ENCODE results near the gene OR1M1. TPM values are rescaled to one million over a fixed set of nuclear protein-coding genes. Genes with fewer than 3 reads are reported as not detected.

Gene OR1M1
- total and polyA plus RNA-seq, 4 donors, result not detected

GRCh38 chr19:9144920-9145319, 58.1 kb downstream of the OR1M1 start:
- H3K27me3 ChIP-seq (ENCODE audit: control insufficient read depth in 4 of 4, insufficient read depth in 4 of 4, low read length in 3 of 4), result no peaks in the 10 kb centered on the region
- TF ChIP-seq HNF4A (conservative IDR thresholded peaks at IDR 0.05) (no peak), EGR1 (IDR thresholded peaks at IDR 0.05; ENCODE audit: low read depth in 2 of 2) (no peak), REST (IDR thresholded peaks at IDR 0.05) (no peak), FOXA1 (IDR thresholded peaks at IDR 0.05) (no peak)
- no peak overlapping the region for H3K27ac ChIP-seq (ENCODE audit: low read depth in 1 of 2, low read length in 2 of 2)
- DNase-seq (ENCODE audit: low spot score), result no peak
- peaks cover 0 to 14% (median under 1%) of the 10 kb centered on the region in 4 donors for H3K9me3 ChIP-seq (ENCODE audit: control insufficient read depth in 4 of 4, low read length in 3 of 4)
- peaks cover 0 to 8% (median 3%) of the 10 kb centered on the region in 4 donors for H3K36me3 ChIP-seq (ENCODE audit: control insufficient read depth in 4 of 4, insufficient read depth in 3 of 4, low read depth in 1 of 4, low read length in 3 of 4)
- no peak overlapping the region for H3K9ac ChIP-seq (ENCODE audit: low read depth in 1 of 2, low read length in 2 of 2)
- H3K4me3 ChIP-seq (ENCODE audit: low read depth in 1 of 3, low read length in 3 of 3), result peak overlapping the region in 1 of 3 donors; percentile 35
- 98% methylated on average over 5 of the region's 5 CpGs for WGBS
- peaks cover 0 to 14% (median 13%) of the 10 kb centered on the region in 4 donors for H3K4me1 ChIP-seq (ENCODE audit: control insufficient read depth in 4 of 4, insufficient read depth in 4 of 4, low read length in 3 of 4)

Small RNAs within 50 kb of the gene (small RNA-seq; reads per million reads assigned to genes)
- gene OR1M4P, result not detected

Other genes with a start within 250 kb of the OR1M1 start
- gene MUC16, start 76.7 kb upstream of the OR1M1 start, total RNA-seq, result under 1 TPM in 1 of 2 donors, not detected in 1; under 0.01 TPM
- not detected for gene MUC16, start 76.7 kb upstream of the OR1M1 start, polyA plus RNA-seq
- not detected for gene OR7G2, start 20.4 kb downstream of the OR1M1 start, total RNA-seq
- not detected for gene OR7G2, start 20.4 kb downstream of the OR1M1 start, polyA plus RNA-seq
- gene OR7G1, start 28.7 kb downstream of the OR1M1 start, total RNA-seq, result not detected
- gene OR7G1, start 28.7 kb downstream of the OR1M1 start, polyA plus RNA-seq, result not detected
- gene OR7G3, start 39.9 kb downstream of the OR1M1 start, total RNA-seq, result not detected
- gene OR7G3, start 39.9 kb downstream of the OR1M1 start, polyA plus RNA-seq, result not detected
- gene ZNF317, start 53.3 kb downstream of the OR1M1 start, total RNA-seq, result 10 to 100 TPM in 1 of 2 donors, 1 to 10 TPM in 1; 9.9 to 11.6 TPM
- gene ZNF317, start 53.3 kb downstream of the OR1M1 start, polyA plus RNA-seq, result 10 to 100 TPM in 1 of 2 donors, 1 to 10 TPM in 1; 7.8 to 11.2 TPM
- not detected for gene OR7D2, start 91.9 kb downstream of the OR1M1 start, total RNA-seq
- gene OR7D2, start 91.9 kb downstream of the OR1M1 start, polyA plus RNA-seq, result under 1 TPM; 0.06 to 0.18 TPM
- not detected for gene OR7D4, start 132.5 kb downstream of the OR1M1 start, total RNA-seq
- gene OR7D4, start 132.5 kb downstream of the OR1M1 start, polyA plus RNA-seq, result not detected
- not detected for gene OR7E24, start 163.9 kb downstream of the OR1M1 start, total RNA-seq
- gene OR7E24, start 163.9 kb downstream of the OR1M1 start, polyA plus RNA-seq, result not detected
- 1 to 10 TPM; 2.5 to 3.0 TPM for gene ZNF699, start 222.8 kb downstream of the OR1M1 start, total RNA-seq
- gene ZNF699, start 222.8 kb downstream of the OR1M1 start, polyA plus RNA-seq, result 1 to 10 TPM in 1 of 2 donors, under 1 TPM in 1; 0.91 to 1.1 TPM
- 1 to 10 TPM; 2.6 to 6.2 TPM for gene ZNF559, start 237.1 kb downstream of the OR1M1 start, total RNA-seq
- 1 to 10 TPM; 3.1 to 4.1 TPM for gene ZNF559, start 237.1 kb downstream of the OR1M1 start, polyA plus RNA-seq

Data from liver (tissue), 10 donors.